ENCODE results near the gene ZBTB7C. TPM values are rescaled to one million over a fixed set of nuclear protein-coding genes. Genes with fewer than 3 reads are reported as not detected.

The ZBTB7C gene
- total and polyA plus RNA-seq, 9 of the 15 experiments (the other 6 are each of a cell fraction or from before 2014, with no cell fraction given), result not detected

DNA sequence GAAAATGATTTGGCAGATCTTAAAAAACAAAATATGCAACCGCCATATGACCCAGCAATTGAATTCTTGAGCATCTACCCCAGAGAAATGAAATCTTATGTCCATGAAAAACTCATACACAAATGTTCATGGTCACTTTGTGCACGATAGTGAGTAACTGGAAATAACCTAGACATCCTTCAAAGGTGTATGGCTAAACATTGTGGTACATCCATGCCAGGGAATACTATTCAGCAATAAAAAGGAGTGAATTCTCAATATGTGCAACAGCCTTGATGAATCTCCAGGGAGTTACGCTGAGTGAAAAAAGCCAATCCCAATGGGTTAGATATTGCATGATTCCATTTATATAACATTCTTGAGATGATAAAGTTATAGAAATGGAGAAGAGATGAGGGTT is 366.0 kb downstream of the ZBTB7C start:
- no peaks in the 10 kb centered on the region for H3K79me2 ChIP-seq (ENCODE audit: control insufficient read depth, insufficient read depth, low read length)
- H3K4me1 ChIP-seq (replicated peaks in 1 of 2; ENCODE audit: control insufficient read depth in 2 of 2, insufficient read depth in 2 of 2, low read length in 2 of 2), result no peaks in the 10 kb centered on the region
- no peak overlapping the region for H3K9ac ChIP-seq (ENCODE audit: insufficient read depth in 1 of 2, low read depth in 2 of 2, low read length in 2 of 2)
- ChIA-PET CTCF (ENCODE audit: low intra/inter-chr PET ratio) (no interaction called here), POLR2A (no interaction called here)
- no peak overlapping the region for H3K4me3 ChIP-seq
- TF ChIP-seq, protein P1, sequence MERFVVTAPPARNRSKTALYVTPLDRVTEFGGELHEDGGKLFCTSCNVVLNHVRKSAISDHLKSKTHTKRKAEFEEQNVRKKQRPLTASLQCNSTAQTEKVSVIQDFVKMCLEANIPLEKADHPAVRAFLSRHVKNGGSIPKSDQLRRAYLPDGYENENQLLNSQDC (CRISPR knock-in tag; IDR thresholded peaks at IDR 0.05), result no peak
- TF ChIP-seq, protein P2, sequence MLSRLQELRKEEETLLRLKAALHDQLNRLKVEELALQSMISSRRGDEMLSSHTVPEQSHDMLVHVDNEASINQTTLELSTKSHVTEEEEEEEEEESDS (CRISPR knock-in tag; IDR thresholded peaks at IDR 0.05), result no peak
- TF ChIP-seq NR3C1 (CRISPR knock-in tag; IDR thresholded peaks at IDR 0.05), result no peak
- in situ Hi-C loops (cut with MboI), result no loop called here
- H3K36me3 ChIP-seq (ENCODE audit: control insufficient read depth, insufficient read depth, low read length), result no peaks in the 10 kb centered on the region
- no peak overlapping the region for H2AFZ ChIP-seq (ENCODE audit: low read depth, low read length)
- intact Hi-C loops (cut with micrococcal nuclease), result no loop called here
- no peaks in the 10 kb centered on the region for H4K20me1 ChIP-seq (replicated peaks; ENCODE audit: control insufficient read depth, insufficient read depth, low read length)
- H3K9me1 ChIP-seq (ENCODE audit: control insufficient read depth, insufficient read depth, low read length), result no peaks in the 10 kb centered on the region
- 0% methylated on average over 3 of the region's 3 CpGs for WGBS (ENCODE audit: insufficient coverage, low coverage, missing lambda C conversion rate)
- no peaks in the 10 kb centered on the region for H3K9me3 ChIP-seq (replicated peaks; ENCODE audit: control insufficient read depth, insufficient read depth, low read depth, low read length)
- no peak overlapping the region for H3K4me2 ChIP-seq (ENCODE audit: insufficient read depth, low read length)
- DNase-seq (ENCODE audit: extremely low read depth in 1 of 4, low spot score in 3 of 4) (no peak), ATAC-seq (no peak), FAIRE-seq (no peak)
- no peak overlapping the region for H3K27ac ChIP-seq (ENCODE audit: extremely low read depth, low read depth, low read length)
- H3K27me3 ChIP-seq (ENCODE audit: control insufficient read depth in 2 of 2, insufficient read depth in 2 of 2, low read length in 2 of 2), result peaks cover 0 to 27% of the 10 kb centered on the region in 2 experiments; a peak in 2 of 5 replicates
- no TSS peak for BruUV-seq (replicated peaks)

DNA sequence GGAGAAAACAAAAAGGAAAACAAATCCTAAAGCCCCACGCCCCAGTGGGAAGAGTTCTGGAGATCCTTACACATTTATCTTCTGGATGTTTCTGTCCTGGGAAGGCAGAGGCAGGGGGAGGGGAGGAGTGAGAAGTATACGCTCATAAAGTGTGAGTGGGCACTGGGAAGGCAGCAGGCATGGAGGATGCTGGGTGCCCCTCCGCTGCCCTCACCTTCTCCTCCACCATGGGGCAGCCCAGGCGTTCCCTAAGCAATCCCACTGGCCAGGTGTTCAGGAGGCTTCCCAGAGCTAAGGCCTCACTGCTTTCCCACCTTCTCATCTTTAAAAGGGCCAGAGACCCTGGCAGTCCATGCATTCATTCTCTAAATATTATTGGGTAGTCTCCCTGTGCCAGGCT is 366.8 kb downstream of the ZBTB7C start:
- in situ Hi-C loops (cut with MboI), result no loop called here
- H3K4me3 ChIP-seq, result no peak overlapping the region
- CTCF ChIA-PET (ENCODE audit: low intra/inter-chr PET ratio), result interaction anchor here (0.6 kb wide), 1 partner anchor 14 kb away, joined by 3 read pairs; no protein-coding TSS in a partner anchor
- TF ChIP-seq HEY1 (CRISPR knock-in tag; IDR thresholded peaks at IDR 0.05; ENCODE audit: borderline replicate concordance) (no peak), SOX6 (IDR thresholded peaks at IDR 0.05) (no peak), ZFP1 (CRISPR knock-in tag; IDR thresholded peaks at IDR 0.05) (no peak), TSC22D4 (tag; IDR thresholded peaks at IDR 0.05) (no peak), KLF13 (tag; IDR thresholded peaks at IDR 0.05; ENCODE audit: borderline replicate concordance, low read depth) (no peak), KAT8 (IDR thresholded peaks at IDR 0.05; ENCODE audit: low read depth) (no peak)
- TF ChIP-seq, protein P3, sequence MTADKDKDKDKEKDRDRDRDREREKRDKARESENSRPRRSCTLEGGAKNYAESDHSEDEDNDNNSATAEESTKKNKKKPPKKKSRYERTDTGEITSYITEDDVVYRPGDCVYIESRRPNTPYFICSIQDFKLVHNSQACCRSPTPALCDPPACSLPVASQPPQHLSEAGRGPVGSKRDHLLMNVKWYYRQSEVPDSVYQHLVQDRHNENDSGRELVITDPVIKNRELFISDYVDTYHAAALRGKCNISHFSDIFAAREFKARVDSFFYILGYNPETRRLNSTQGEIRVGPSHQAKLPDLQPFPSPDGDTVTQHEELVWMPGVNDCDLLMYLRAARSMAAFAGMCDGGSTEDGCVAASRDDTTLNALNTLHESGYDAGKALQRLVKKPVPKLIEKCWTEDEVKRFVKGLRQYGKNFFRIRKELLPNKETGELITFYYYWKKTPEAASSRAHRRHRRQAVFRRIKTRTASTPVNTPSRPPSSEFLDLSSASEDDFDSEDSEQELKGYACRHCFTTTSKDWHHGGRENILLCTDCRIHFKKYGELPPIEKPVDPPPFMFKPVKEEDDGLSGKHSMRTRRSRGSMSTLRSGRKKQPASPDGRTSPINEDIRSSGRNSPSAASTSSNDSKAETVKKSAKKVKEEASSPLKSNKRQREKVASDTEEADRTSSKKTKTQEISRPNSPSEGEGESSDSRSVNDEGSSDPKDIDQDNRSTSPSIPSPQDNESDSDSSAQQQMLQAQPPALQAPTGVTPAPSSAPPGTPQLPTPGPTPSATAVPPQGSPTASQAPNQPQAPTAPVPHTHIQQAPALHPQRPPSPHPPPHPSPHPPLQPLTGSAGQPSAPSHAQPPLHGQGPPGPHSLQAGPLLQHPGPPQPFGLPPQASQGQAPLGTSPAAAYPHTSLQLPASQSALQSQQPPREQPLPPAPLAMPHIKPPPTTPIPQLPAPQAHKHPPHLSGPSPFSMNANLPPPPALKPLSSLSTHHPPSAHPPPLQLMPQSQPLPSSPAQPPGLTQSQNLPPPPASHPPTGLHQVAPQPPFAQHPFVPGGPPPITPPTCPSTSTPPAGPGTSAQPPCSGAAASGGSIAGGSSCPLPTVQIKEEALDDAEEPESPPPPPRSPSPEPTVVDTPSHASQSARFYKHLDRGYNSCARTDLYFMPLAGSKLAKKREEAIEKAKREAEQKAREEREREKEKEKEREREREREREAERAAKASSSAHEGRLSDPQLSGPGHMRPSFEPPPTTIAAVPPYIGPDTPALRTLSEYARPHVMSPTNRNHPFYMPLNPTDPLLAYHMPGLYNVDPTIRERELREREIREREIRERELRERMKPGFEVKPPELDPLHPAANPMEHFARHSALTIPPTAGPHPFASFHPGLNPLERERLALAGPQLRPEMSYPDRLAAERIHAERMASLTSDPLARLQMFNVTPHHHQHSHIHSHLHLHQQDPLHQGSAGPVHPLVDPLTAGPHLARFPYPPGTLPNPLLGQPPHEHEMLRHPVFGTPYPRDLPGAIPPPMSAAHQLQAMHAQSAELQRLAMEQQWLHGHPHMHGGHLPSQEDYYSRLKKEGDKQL (CRISPR knock-in tag; IDR thresholded peaks at IDR 0.05; ENCODE audit: borderline replicate concordance), result no peak

More for the DNA sequence above, 366.8 kb downstream of the ZBTB7C start:
- Histone ChIP-seq H3K4me2 (ENCODE audit: insufficient read depth, low read length) (no peak overlapping the region), H3K9me1 (ENCODE audit: control insufficient read depth, insufficient read depth, low read length) (no peaks in the 10 kb centered on the region), H3K4me1 (replicated peaks in 1 of 2; ENCODE audit: control insufficient read depth in 2 of 2, insufficient read depth in 2 of 2, low read length in 2 of 2) (no peaks in the 10 kb centered on the region), H3K79me2 (ENCODE audit: control insufficient read depth, insufficient read depth, low read length) (no peaks in the 10 kb centered on the region), H3K27ac (ENCODE audit: extremely low read depth, low read depth, low read length) (no peak overlapping the region), H3K9me3 (replicated peaks; ENCODE audit: control insufficient read depth, insufficient read depth, low read depth, low read length) (no peaks in the 10 kb centered on the region), H4K20me1 (replicated peaks; ENCODE audit: control insufficient read depth, insufficient read depth, low read length) (no peaks in the 10 kb centered on the region), H3K9ac (ENCODE audit: insufficient read depth in 1 of 2, low read depth in 2 of 2, low read length in 2 of 2) (no peak overlapping the region), H2AFZ (ENCODE audit: low read depth, low read length) (no peak overlapping the region), H3K36me3 (ENCODE audit: control insufficient read depth, insufficient read depth, low read length) (no peaks in the 10 kb centered on the region), H3K27me3 (ENCODE audit: control insufficient read depth in 2 of 2, insufficient read depth in 2 of 2, low read length in 2 of 2) (peaks cover 0 to 32% of the 10 kb centered on the region in 2 experiments; a peak in 2 of 5 replicates)
- no peak for DNase-seq (ENCODE audit: extremely low read depth in 1 of 4, low spot score in 3 of 4)
- no peak for FAIRE-seq
- no TSS peak for BruUV-seq (replicated peaks)
- intact Hi-C loops (cut with micrococcal nuclease), result no loop called here
- ATAC-seq, result no peak
- POLR2A ChIA-PET, result interaction anchor here (0.7 kb wide), 1 partner anchor 619 kb away, joined by 3 read pairs; no protein-coding TSS in a partner anchor
- 0% methylated on average over 4 of the region's 4 CpGs for WGBS (ENCODE audit: insufficient coverage, low coverage, missing lambda C conversion rate)

Measured in K562 (cell line).